ENCODE data around the gene STAMBPL1.

STAMBPL1 gene

DNA sequence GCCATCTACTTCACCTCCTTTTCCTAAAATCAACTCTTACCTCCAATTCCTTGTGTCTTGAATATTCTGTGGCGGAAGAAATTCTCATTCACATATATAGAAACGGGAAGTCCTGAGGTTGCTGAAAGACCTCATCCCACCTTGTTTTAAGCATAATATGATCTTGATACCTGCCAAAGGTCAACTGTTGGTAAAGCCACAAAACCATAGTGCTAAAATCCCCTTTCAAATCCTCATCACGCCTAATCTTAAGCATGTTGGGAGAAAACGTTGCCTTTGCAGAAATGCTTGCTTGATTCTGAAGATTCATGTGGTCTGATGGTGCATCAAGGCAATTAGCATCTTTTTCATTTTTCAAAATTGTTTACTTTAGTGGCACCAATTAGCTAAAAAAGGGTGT lies 36.9 kb upstream of the STAMBPL1 start:
- no peak for DNase-seq (ENCODE audit: low read depth)
- TF ChIP-seq, protein P1, sequence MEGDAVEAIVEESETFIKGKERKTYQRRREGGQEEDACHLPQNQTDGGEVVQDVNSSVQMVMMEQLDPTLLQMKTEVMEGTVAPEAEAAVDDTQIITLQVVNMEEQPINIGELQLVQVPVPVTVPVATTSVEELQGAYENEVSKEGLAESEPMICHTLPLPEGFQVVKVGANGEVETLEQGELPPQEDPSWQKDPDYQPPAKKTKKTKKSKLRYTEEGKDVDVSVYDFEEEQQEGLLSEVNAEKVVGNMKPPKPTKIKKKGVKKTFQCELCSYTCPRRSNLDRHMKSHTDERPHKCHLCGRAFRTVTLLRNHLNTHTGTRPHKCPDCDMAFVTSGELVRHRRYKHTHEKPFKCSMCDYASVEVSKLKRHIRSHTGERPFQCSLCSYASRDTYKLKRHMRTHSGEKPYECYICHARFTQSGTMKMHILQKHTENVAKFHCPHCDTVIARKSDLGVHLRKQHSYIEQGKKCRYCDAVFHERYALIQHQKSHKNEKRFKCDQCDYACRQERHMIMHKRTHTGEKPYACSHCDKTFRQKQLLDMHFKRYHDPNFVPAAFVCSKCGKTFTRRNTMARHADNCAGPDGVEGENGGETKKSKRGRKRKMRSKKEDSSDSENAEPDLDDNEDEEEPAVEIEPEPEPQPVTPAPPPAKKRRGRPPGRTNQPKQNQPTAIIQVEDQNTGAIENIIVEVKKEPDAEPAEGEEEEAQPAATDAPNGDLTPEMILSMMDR (IDR thresholded peaks at IDR 0.05; ENCODE audit: control insufficient read depth, insufficient read depth, low read depth, low read length, missing control alignments) = no peak
- no peak overlapping the region for H3K4me3 ChIP-seq (ENCODE audit: control insufficient read depth, low read depth, low read length)

DNA sequence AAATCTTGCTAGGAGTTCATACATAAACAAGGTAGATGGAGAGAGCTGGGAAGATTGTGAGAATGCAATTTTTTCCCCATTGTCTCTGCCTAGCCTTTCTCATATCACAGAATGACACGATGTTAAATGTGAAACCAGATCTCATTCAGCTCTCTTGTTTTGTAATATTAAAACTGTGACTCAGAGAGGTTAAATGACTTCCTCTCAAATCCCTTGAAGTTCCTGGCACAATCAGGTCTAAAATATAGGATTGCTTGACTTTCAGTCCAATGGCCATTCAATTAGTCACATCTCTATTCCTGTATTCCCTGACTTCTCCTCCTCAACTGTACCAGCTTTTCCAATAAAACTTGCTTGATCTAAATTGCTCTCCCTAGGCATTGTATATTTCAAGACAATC lies 31.5 kb upstream of the STAMBPL1 start:
- peak; percentile 64 for DNase-seq (ENCODE audit: low read depth)
- no peak overlapping the region for H3K4me3 ChIP-seq (ENCODE audit: control insufficient read depth, low read depth, low read length)
- TF ChIP-seq, protein P1 (IDR thresholded peaks at IDR 0.05; ENCODE audit: control insufficient read depth, insufficient read depth, low read depth, low read length, missing control alignments) = no peak

DNA sequence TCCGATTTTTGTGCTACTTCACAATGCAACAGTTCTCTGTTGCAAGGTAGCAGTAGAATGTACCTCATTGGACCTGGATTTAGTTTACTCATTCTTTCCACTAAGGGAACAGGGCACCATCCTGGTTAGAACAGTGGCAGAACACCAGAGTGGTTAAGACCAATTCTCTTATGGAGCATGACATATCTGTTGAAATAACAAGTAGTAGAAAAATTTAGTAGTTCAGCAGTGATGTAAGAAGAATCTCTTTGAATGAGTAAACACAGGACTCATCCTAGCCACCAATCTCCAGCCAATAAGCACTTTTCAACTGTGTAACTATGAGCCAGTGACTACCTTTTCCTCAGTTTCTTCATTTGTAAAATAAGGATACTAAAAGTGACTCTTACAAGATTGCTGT lies 30.8 kb upstream of the STAMBPL1 start:
- H3K4me3 ChIP-seq (ENCODE audit: control insufficient read depth, low read depth, low read length) = no peak overlapping the region
- DNase-seq (ENCODE audit: low read depth) = no peak
- TF ChIP-seq, protein P1 (IDR thresholded peaks at IDR 0.05; ENCODE audit: control insufficient read depth, insufficient read depth, low read depth, low read length, missing control alignments) = no peak

DNA sequence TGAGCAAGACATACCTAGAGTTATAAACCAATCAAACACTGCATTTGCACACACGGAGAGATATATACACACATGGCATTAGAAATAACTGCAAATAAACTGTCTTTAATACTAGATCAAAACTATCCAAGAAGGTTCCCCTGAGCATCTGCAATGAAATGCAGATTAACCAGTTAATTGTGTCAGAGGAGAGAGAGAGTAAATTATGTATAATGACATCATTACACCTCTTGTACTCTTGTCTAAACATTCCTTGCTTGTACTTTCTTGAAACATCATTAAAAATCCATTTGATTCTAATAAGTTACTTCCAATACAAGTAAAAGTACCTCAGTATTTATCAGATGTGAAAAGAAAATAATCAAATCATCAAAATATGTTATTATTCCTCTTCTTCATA lies 29.3 kb upstream of the STAMBPL1 start:
- H3K4me3 ChIP-seq (ENCODE audit: control insufficient read depth, low read depth, low read length) = no peak overlapping the region
- TF ChIP-seq, protein P1 (IDR thresholded peaks at IDR 0.05; ENCODE audit: control insufficient read depth, insufficient read depth, low read depth, low read length, missing control alignments) = no peak
- DNase-seq (ENCODE audit: low read depth) = no peak

DNA sequence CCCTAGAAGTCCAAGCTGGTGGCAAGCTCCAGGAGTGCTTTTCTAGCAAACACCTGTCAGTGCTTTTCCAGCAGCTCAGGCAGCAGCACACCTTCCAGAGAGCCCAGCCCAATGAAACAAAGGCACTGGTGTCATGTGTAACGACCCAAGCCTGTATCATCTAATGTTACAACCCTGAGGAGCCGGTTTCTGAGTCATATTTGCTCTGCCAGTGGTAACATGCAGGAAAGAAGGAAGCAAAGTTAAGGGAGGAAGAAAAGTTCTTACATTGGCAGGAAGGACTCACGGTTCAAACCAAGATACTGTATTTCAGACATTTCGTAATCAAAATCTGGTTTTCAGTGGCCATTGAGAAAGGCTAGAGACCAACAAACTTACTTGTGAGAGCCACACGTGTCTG lies 28.3 kb upstream of the STAMBPL1 start, which contains the start of gene ANKRD22:
TSS of gene ANKRD22 (minus strand) at position 139 of the 400 bp plus-strand sequence. CDS start 237 bp downstream, outside the sequence.
- H3K4me3 ChIP-seq (ENCODE audit: control insufficient read depth, low read depth, low read length) = no peak within 1 kb of the TSS
- DNase-seq (ENCODE audit: low read depth) = no peak
- TF ChIP-seq, protein P1 (IDR thresholded peaks at IDR 0.05; ENCODE audit: control insufficient read depth, insufficient read depth, low read depth, low read length, missing control alignments) = no peak

DNA sequence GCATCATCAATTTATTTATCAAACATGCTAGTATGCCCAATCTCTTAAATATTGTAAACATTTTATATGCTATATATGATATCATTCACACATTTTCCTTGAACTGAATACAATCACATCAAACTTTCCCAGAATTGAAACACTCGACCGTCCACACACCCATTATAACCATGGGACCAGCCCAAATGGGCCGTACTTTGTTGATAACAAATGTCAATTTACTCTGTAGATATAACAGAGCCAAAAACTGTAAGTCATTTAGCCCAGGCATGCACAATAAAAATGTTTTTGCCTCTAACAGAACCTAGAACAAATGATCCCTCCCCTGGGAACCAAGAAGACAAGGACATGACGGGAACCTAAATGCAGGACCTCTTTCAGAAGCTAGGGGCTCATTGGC lies 27.7 kb upstream of the STAMBPL1 start:
- TF ChIP-seq, protein P1 (IDR thresholded peaks at IDR 0.05; ENCODE audit: control insufficient read depth, insufficient read depth, low read depth, low read length, missing control alignments) = no peak

More for the DNA sequence above, 27.7 kb upstream of the STAMBPL1 start:
- H3K4me3 ChIP-seq (ENCODE audit: control insufficient read depth, low read depth, low read length) = no peak overlapping the region
- DNase-seq (ENCODE audit: low read depth) = no peak

Data from AG09309 (cell line).